ENCODE data around the gene CCDC174.

CCDC174 gene

GRCh38 chr3:14701676-14702075, 50.1 kb downstream of the CCDC174 start:
- no peak for DNase-seq (ENCODE audit: low read depth in 2 of 2)

- DNase-seq (ENCODE audit: low read depth in 2 of 2), result no peak
Observed at GRCh38 chr3:14703128-14703750, 51.7 kb downstream of the CCDC174 start.

- no peak for DNase-seq (ENCODE audit: low read depth in 2 of 2)
Observed at GRCh38 chr3:14703791-14704190, 52.2 kb downstream of the CCDC174 start.

- DNase-seq (ENCODE audit: low read depth in 2 of 2), result no peak
Observed at GRCh38 chr3:14706096-14706495, 54.5 kb downstream of the CCDC174 start.

- no peak for DNase-seq (ENCODE audit: low read depth in 2 of 2)
Observed at GRCh38 chr3:14716591-14716990, 65.0 kb downstream of the CCDC174 start.

- no peak for DNase-seq (ENCODE audit: low read depth in 2 of 2)
Observed at GRCh38 chr3:14717307-14717706, 65.7 kb downstream of the CCDC174 start.

GRCh38 chr3:14718539-14718938, 67.0 kb downstream of the CCDC174 start:
- no peak for DNase-seq (ENCODE audit: low read depth in 2 of 2)

- DNase-seq (ENCODE audit: low read depth in 2 of 2), result no peak
Observed at GRCh38 chr3:14719006-14719405, 67.4 kb downstream of the CCDC174 start.

- no peak for DNase-seq (ENCODE audit: low read depth in 2 of 2)
Observed at GRCh38 chr3:14721126-14721864, 69.7 kb downstream of the CCDC174 start.

All from stimulated activated CD4-positive, alpha-beta T cell treated with anti-CD3 and anti-CD28 coated beads, Interleukin-4, amount 100 ng/mL, for 48 hours (primary cell).